Heart right ventricle (tissue), 16 donors: ENCODE data around the gene HUNK. TPM values are rescaled to one million over a fixed set of nuclear protein-coding genes. Genes with fewer than 3 reads are reported as not detected.

Source experiments
- ATAC-seq, 8 donors: fragments of 200-7000 bp; cut with Tn5 transposase; one replicate each; pipeline ENCODE4 v1.9.1; 2020; ENCODE audit warnings: mild to moderate bottlenecking in 8 of 8, moderate library complexity in 8 of 8, moderate number of reproducible peaks in 1 of 8
- DNase-seq, 2 donors: peaks; one replicate each; pipeline ENCODE4 v3.0.0-alpha.2; 2020
- H3K27ac ChIP-seq, 10 donors: fragments of 200-600 bp; sonication (generic) in 2 of 10; one replicate each; pipeline versions ENCODE4 v1.5.0 to v1.8.0; 2020 to 2022; ENCODE audit warnings: mild to moderate bottlenecking in 3 of 10
- H3K27me3 ChIP-seq, 7 donors: fragments of 200-600 bp; one replicate each; pipeline ENCODE4 v1.8.0; 2021 to 2022; ENCODE audit warnings: mild to moderate bottlenecking in 2 of 7
- H3K36me3 ChIP-seq, 9 donors: fragments of 200-600 bp; sonication (generic) in 1 of 9; one replicate each; pipeline versions ENCODE4 v1.5.0 to v1.8.0; 2020 to 2022; ENCODE audit warnings: mild to moderate bottlenecking in 2 of 9
- H3K4me1 ChIP-seq, 9 donors: fragments of 200-600 bp; sonication (generic) in 1 of 9; one replicate each; pipeline versions ENCODE4 v1.5.0 to v1.8.0; 2020 to 2022; ENCODE audit warnings: mild to moderate bottlenecking in 4 of 9
- H3K4me3 ChIP-seq, 10 donors: fragments of 200-600 bp; sonication (generic) in 2 of 10; one replicate each; pipeline versions ENCODE4 v1.5.0 to v1.8.0; 2020 to 2022; ENCODE audit warnings: mild to moderate bottlenecking in 7 of 10, moderate library complexity in 2 of 10
- H3K9me3 ChIP-seq, 11 donors: fragments of 200-600 bp in 10 of 11; sonication (generic) in 2 of 11; one replicate each; pipeline versions ENCODE4 v1.5.0 to v1.8.0; 2013 to 2022; ENCODE audit warnings: mild to moderate bottlenecking in 2 of 11, control low read depth in 1 of 11, moderate library complexity in 1 of 11
- CTCF ChIP-seq, 9 donors: fragments of 200-600 bp; sonication (generic) in 2 of 9; IDR thresholded peaks; one replicate each; pipeline versions ENCODE4 v1.5.0 to v1.8.0; 2021 to 2022; ENCODE audit warnings: antibody characterized with exemption in 9 of 9, mild to moderate bottlenecking in 5 of 9, moderate library complexity in 1 of 9
- WGBS, 2 donors: extraction: QIAGEN DNeasy Blood & Tissue Kit; methylation state at CpG; one replicate each; pipeline ENCODE4 v1.1.7; 2013; ENCODE audit warnings: inconsistent platforms in 1 of 2; 5-methylcytosine and 5-hydroxymethylcytosine counted together
- intact Hi-C, 10 donors: fragments of 100-400 bp; cut with DNase I; formaldehyde crosslinking; loops; one replicate each; pipeline versions ENCODE4 v1.11.1 to v1.14.2; 2022
- polyA plus RNA-seq, 2 donors: library from polyadenylated mRNA; stranded (reverse); fragments of 200-250 nt; gene quantifications; one replicate each; pipeline ENCODE4 v1.2.3, GENCODE V29; 2013
- total RNA-seq, 10 donors: library from RNA; stranded (reverse); fragmentation: NEBNext Ultra II Directional in 3 of 10; extraction: Animal tissue kit (Norgen Biotek cat#: 25700) in 3 of 10; gene quantifications; one replicate each; pipeline versions ENCODE4 v1.2.1 to v1.2.4, GENCODE V29; 2021 to 2023
- donor health status: Arrhythmogenic right ventricular cardiomyopathy.
- donor health status: ischemic (EF 13 %, LVEDD 7.1; RV severe dilation, severe dysfunction).
- donor health status: healthy with polysubstance abuse.
- donor health status: DM: no; HTN: yes; CAD: no.
- donor health status: DM: no; HTN: no; CAD: no.
- donor health status: ischemic (EF 25% LVEDD 6.9; RV normal size, moderate dysfunction).
- donor health status: ischemic (EF 25% LVEDD 5.7; RV mildly dilated, moderate dysfunction).
- donor health status: healthy.
- donor health status: DM: yes; HTN: yes; CAD: no.
- donor health status: Ischemic cardiomyopathy.
- donor health status: ischemic (EF 35%, LVEDD 5.7; RV mildly dilated, moderate dysfunction).
- donor health status: nonischemic (EF 11% LVEDD 7.7; RV severe dilation, severe dysfunction).
- donor health status: DM: yes; HTN: yes; CAD: no.
- donor health status: PGD.
- donor health status: ischemic (EF 29% LVEDD 5.4; RV normal size, mild dysfunction).
- donor health status: nonischemic (EF 23%, LVEDD 6.1; RV moderate dilation, normal function).

The HUNK gene
- total and polyA plus RNA-seq, 12 donors, result 0.04 to 0.81 (median 0.10) TPM; not detected in 2

DNA sequence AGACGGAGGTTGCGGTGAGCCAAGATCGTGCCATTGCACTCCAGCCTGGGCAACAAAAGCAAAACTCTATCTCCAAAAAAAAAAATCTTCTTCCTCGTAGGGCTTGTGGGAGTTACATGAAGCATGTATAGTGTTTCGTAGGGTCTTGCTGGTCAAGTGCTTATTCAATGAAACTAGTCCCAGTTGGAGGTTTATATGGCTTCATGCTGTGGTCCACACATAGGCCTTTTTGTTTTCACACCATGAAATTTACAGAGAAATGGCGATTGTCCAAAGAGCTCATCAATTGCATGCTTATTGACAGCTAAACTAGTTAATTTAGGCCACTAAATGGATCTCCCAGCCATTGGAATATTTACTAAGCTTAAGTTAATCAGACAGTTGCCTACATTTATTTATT, 29.6 kb downstream of the HUNK start:
- intact Hi-C loops, result no loop called here
- H3K4me3 ChIP-seq, result no peak overlapping the region
- no peak for TF ChIP-seq CTCF (IDR thresholded peaks at IDR 0.05)
- no peaks in the 10 kb centered on the region for H3K36me3 ChIP-seq
- no peaks in the 10 kb centered on the region for H3K4me1 ChIP-seq
- peaks cover 0 to 18% (median 8%) of the 10 kb centered on the region in 7 donors for H3K27me3 ChIP-seq
- WGBS, 2 donors, result 88 to 91% methylated on average over 6 of the region's 6 CpGs
- no peaks in the 10 kb centered on the region for H3K9me3 ChIP-seq
- DNase-seq (no peak), ATAC-seq (no peak)
- no peak overlapping the region for H3K27ac ChIP-seq

GRCh38 chr21:31903896-31904295, 31.1 kb downstream of the HUNK start:
- Histone ChIP-seq H3K4me1 (no peaks in the 10 kb centered on the region), H3K36me3 (no peaks in the 10 kb centered on the region), H3K27me3 (peaks cover 0 to 32% (median 8%) of the 10 kb centered on the region in 7 donors), H3K27ac (no peak overlapping the region), H3K9me3 (no peaks in the 10 kb centered on the region), H3K4me3 (no peak overlapping the region)
- WGBS, 2 donors, result 85 to 90% methylated on average over 3 of the region's 3 CpGs
- intact Hi-C loops, result no loop called here
- no peak for TF ChIP-seq CTCF (IDR thresholded peaks at IDR 0.05)
- no peak for DNase-seq
- no peak for ATAC-seq

GRCh38 chr21:31905503-31906451, 33.0 kb downstream of the HUNK start:
- no peak overlapping the region for H3K27ac ChIP-seq
- peaks cover 0 to 4% (median 0%) of the 10 kb centered on the region in 9 donors for H3K4me1 ChIP-seq
- WGBS, 2 donors, result 49 to 58% methylated on average over 13 of the region's 13 CpGs
- no peak for TF ChIP-seq CTCF (IDR thresholded peaks at IDR 0.05)
- DNase-seq, result no peak
- no peaks in the 10 kb centered on the region for H3K36me3 ChIP-seq
- peaks cover 0 to 38% (median 13%) of the 10 kb centered on the region in 7 donors for H3K27me3 ChIP-seq
- intact Hi-C loops, result no loop called here
- H3K4me3 ChIP-seq, result no peak overlapping the region
- ATAC-seq, result no peak
- no peaks in the 10 kb centered on the region for H3K9me3 ChIP-seq

- DNase-seq (no peak), ATAC-seq (no peak)
- intact Hi-C loops, result no loop called here
- no peak overlapping the region for H3K27ac ChIP-seq
- no peak overlapping the region for H3K4me3 ChIP-seq
- peaks cover 0 to 44% (median 13%) of the 10 kb centered on the region in 7 donors for H3K27me3 ChIP-seq
- H3K36me3 ChIP-seq, result no peaks in the 10 kb centered on the region
- WGBS, 2 donors, result 48 to 55% methylated on average over 20 of the region's 20 CpGs
- peaks cover 0 to 4% (median 0%) of the 10 kb centered on the region in 9 donors for H3K4me1 ChIP-seq
- TF ChIP-seq CTCF (IDR thresholded peaks at IDR 0.05), result no peak
- no peaks in the 10 kb centered on the region for H3K9me3 ChIP-seq
Observed at GRCh38 chr21:31908106-31909031, 35.5 kb downstream of the HUNK start.
